Stomach (tissue), 9 donors: ENCODE data around the gene ZNF333. TPM values are rescaled to one million over a fixed set of nuclear protein-coding genes. Genes with fewer than 3 reads are reported as not detected.
"Not testable (repeated sequence)": the region's sequence is repeated elsewhere in the genome, so short reads cannot be mapped to it uniquely, and the experiment has no call there.

Source experiments
- DNase-seq, 2 donors: peaks; one replicate each; pipeline versions ENCODE4 v3.0.0 to v3.0.0-alpha.2; 2013 to 2019
- H3K27ac ChIP-seq, 5 donors: fragments of 200-600 bp in 4 of 5; sonication (generic) in 4 of 5; one replicate each; pipeline ENCODE4 v1.5.1; 2013 to 2019; ENCODE audit warnings: mild to moderate bottlenecking in 1 of 5, moderate library complexity in 1 of 5
- H3K27me3 ChIP-seq, 3 donors: fragments of 200-600 bp; sonication (generic); one replicate each; pipeline ENCODE4 v1.5.1; 2017 to 2019; ENCODE audit warnings: mixed run types in 1 of 3
- H3K36me3 ChIP-seq, 4 donors: fragments of 200-600 bp; sonication (generic); 1 replicate in 3 of 4; 2 replicates in 1 of 4; pipeline ENCODE4 v1.5.1; 2016 to 2019
- H3K4me1 ChIP-seq, 4 donors: fragments of 200-600 bp; sonication (generic); one replicate each; pipeline ENCODE4 v1.5.1; 2016 to 2019
- H3K4me3 ChIP-seq, 4 donors: fragments of 200-600 bp; sonication (generic) in 3 of 4; one replicate each; pipeline ENCODE4 v1.5.1; 2016 to 2019; ENCODE audit warnings: mild to moderate bottlenecking in 1 of 4
- H3K9me3 ChIP-seq, 4 donors: fragments of 200-600 bp; sonication (generic); one replicate each; pipeline ENCODE4 v1.5.1; 2016 to 2019
- CTCF ChIP-seq, 7 experiments: fragments of 450-650 bp in 4 of 7; fragments of 200-600 bp in 3 of 7; sonication (generic) in 3 of 7; IDR thresholded peaks; one replicate each; pipeline ENCODE4 v1.5.1; 2016 to 2019; ENCODE audit warnings: antibody characterized with exemption in 7 of 7, control low read depth in 2 of 7, mild to moderate bottlenecking in 1 of 7
- EP300 ChIP-seq: sonication (generic); formaldehyde crosslinking; IDR thresholded peaks from one replicate; pipeline ENCODE4 v1.6.1; 2017; ENCODE audit warnings: antibody characterized with exemption
- POLR2A ChIP-seq, 4 donors: fragments of 450-650 bp; IDR thresholded peaks; one replicate each; pipeline ENCODE4 v1.6.1; 2016; ENCODE audit warnings: antibody characterized with exemption in 4 of 4, control low read depth in 2 of 4, mild to moderate bottlenecking in 1 of 4, moderate library complexity in 1 of 4
- POLR2AphosphoS5 ChIP-seq, 3 donors: sonication (generic); formaldehyde crosslinking; IDR thresholded peaks; one replicate each; pipeline ENCODE4 v1.6.1; 2016; ENCODE audit warnings: antibody characterized with exemption in 3 of 3
- WGBS, 5 donors: extraction: QIAGEN DNeasy Blood & Tissue Kit in 3 of 5; methylation state at CpG; one replicate each; pipeline versions ENCODE4 v1.1.5 to v1.1.7; 2013 to 2018; 5-methylcytosine and 5-hydroxymethylcytosine counted together
- intact Hi-C: fragments of 100-400 bp; cut with DNase I; formaldehyde crosslinking; loops from one replicate; pipeline ENCODE4 v1.15.1; 2023; ENCODE audit warnings: low total_unique reads
- polyA plus RNA-seq, 3 donors: library from polyadenylated mRNA; stranded (reverse); fragments of 200-250 nt; gene quantifications; one replicate each; pipeline ENCODE4 v1.2.3, GENCODE V29; 2013
- total RNA-seq, 5 donors: library from RNA; depleted of rRNA; stranded (reverse); fragments of >200 nt; gene quantifications; one replicate each; pipeline versions ENCODE4 v1.1.0 to v1.2.3, GENCODE V29; 2014 to 2016
- donor health status: healthy with polysubstance abuse.
- donor health status: Bipolar disorder and iron deficiency.
- donor health status: healthy.

ZNF333 gene
- total and polyA plus RNA-seq, 8 donors = 3.8 to 25.9 (median 5.2) TPM

- Histone ChIP-seq H3K27ac (no peak overlapping the region), H3K27me3 (peaks cover 0 to 6% (median 0%) of the 10 kb centered on the region in 3 donors), H3K4me3 (no peak overlapping the region), H3K9me3 (peaks cover 0 to 5% (median 1%) of the 10 kb centered on the region in 4 donors), H3K36me3 (peaks cover 0 to 18% (median 0%) of the 10 kb centered on the region in 4 donors), H3K4me1 (no peaks in the 10 kb centered on the region)
- intact Hi-C loops = no loop called here
- 84 to 91% (median 86%) methylated on average over 2 of the region's 2 CpGs for WGBS, 5 donors
- no peak for DNase-seq
- TF ChIP-seq POLR2AphosphoS5 (IDR thresholded peaks at IDR 0.05) (no peak), CTCF (IDR thresholded peaks at IDR 0.05) (no peak), EP300 (no peak), POLR2A (IDR thresholded peaks at IDR 0.05) (no peak)
Measured at GRCh38 chr19:14762111-14762510, 72.3 kb downstream of the ZNF333 start.

- 66 to 78% (median 73%) methylated on average over 4 of the region's 4 CpGs for WGBS, 5 donors
- no peak overlapping the region for H3K27ac ChIP-seq
- no peak for DNase-seq
- no peaks in the 10 kb centered on the region for H3K4me1 ChIP-seq
- no peak overlapping the region for H3K4me3 ChIP-seq
- peaks cover 0 to 25% (median 0%) of the 10 kb centered on the region in 4 donors for H3K36me3 ChIP-seq
- peaks cover 0 to 6% (median 0%) of the 10 kb centered on the region in 3 donors for H3K27me3 ChIP-seq
- no peak for TF ChIP-seq CTCF (IDR thresholded peaks at IDR 0.05)
- no peak for TF ChIP-seq POLR2AphosphoS5 (IDR thresholded peaks at IDR 0.05)
- TF ChIP-seq POLR2A (IDR thresholded peaks at IDR 0.05) = no peak
- no peak for TF ChIP-seq EP300
- peaks cover 0 to 5% (median 1%) of the 10 kb centered on the region in 4 donors for H3K9me3 ChIP-seq
- intact Hi-C loops = no loop called here
Measured at GRCh38 chr19:14763497-14764145, 73.8 kb downstream of the ZNF333 start.

GRCh38 chr19:14764401-14764800 lies 74.6 kb downstream of the ZNF333 start:
- 82 to 92% (median 85%) methylated on average over 2 to 9 of the region's 9 CpGs for WGBS, 5 donors
- H3K27me3 ChIP-seq = peaks cover 0 to 6% (median 0%) of the 10 kb centered on the region in 3 donors
- no peak overlapping the region for H3K4me3 ChIP-seq
- no peak overlapping the region for H3K27ac ChIP-seq
- TF ChIP-seq EP300 (no peak), POLR2A (IDR thresholded peaks at IDR 0.05) (no peak), POLR2AphosphoS5 (IDR thresholded peaks at IDR 0.05) (no peak), CTCF (IDR thresholded peaks at IDR 0.05) (no peak)
- DNase-seq = no peak
- peaks cover 0 to 5% (median 1%) of the 10 kb centered on the region in 4 donors for H3K9me3 ChIP-seq
- H3K4me1 ChIP-seq = no peaks in the 10 kb centered on the region
- intact Hi-C loops = no loop called here
- peaks cover 0 to 25% (median 0%) of the 10 kb centered on the region in 4 donors for H3K36me3 ChIP-seq

GRCh38 chr19:14765403-14765802 lies 75.6 kb downstream of the ZNF333 start:
- DNase-seq, H3K27me3 ChIP-seq, H3K4me3 ChIP-seq, H3K9me3 ChIP-seq, H3K27ac ChIP-seq, H3K4me1 ChIP-seq: not testable (repeated sequence)
- WGBS, 5 donors = 66 to 89% (median 83%) methylated on average over 5 to 17 of the region's 18 CpGs
- H3K36me3 ChIP-seq = peaks cover 0 to 25% (median 0%) of the 10 kb centered on the region in 4 donors
- intact Hi-C loops = loop anchor here (5.0 kb wide), 1 partner anchor 368 kb away; no protein-coding TSS in a partner anchor

- H3K4me1 ChIP-seq, H3K27me3 ChIP-seq, H3K27ac ChIP-seq, H3K9me3 ChIP-seq, H3K4me3 ChIP-seq, DNase-seq: not testable (repeated sequence)
- WGBS, 5 donors = 78 to 83% (median 79%) methylated on average over 9 to 15 of the region's 15 CpGs
- H3K36me3 ChIP-seq = peaks cover 0 to 25% (median 0%) of the 10 kb centered on the region in 4 donors
- intact Hi-C loops = loop anchor here (5.0 kb wide), 1 partner anchor 369 kb away; no protein-coding TSS in a partner anchor
Measured at GRCh38 chr19:14765841-14766240, 76.0 kb downstream of the ZNF333 start.
